PFSK-1 (cell line): Measurements from ENCODE around the gene CCDC85B.

Source experiments
- FOXP2 ChIP-seq: optimal IDR thresholded peaks from 2 replicates; pipeline ENCODE3; 2011; ENCODE audit warnings: borderline replicate concordance, control low read depth, inconsistent platforms; ENCODE audit not compliant: insufficient read depth; ENCODE audit errors: extremely low read length, extremely low read depth
- POLR2AphosphoS5 ChIP-seq: IDR thresholded peaks from 2 replicates; pipeline ENCODE4 v1.6.1; 2012; ENCODE audit warnings: low read depth, mild to moderate bottlenecking, control low read depth, low read length, moderate library complexity
- REST ChIP-seq, 2 experiments: IDR thresholded peaks; 2 replicates each; pipeline versions ENCODE4 v1.6.1 to v1.8.0; 2011 to 2012; ENCODE audit warnings: low read depth in 2 of 2, low read length in 2 of 2, control low read depth in 1 of 2, inconsistent platforms in 1 of 2, mild to moderate bottlenecking in 1 of 2, moderate library complexity in 1 of 2; ENCODE audit not compliant: insufficient read depth in 1 of 2
- SIN3A ChIP-seq: IDR thresholded peaks from 2 replicates; pipeline ENCODE4 v1.6.1; 2012; ENCODE audit warnings: mild to moderate bottlenecking, low read length, moderate library complexity, borderline replicate concordance; ENCODE audit not compliant: insufficient read depth
- TAF1 ChIP-seq: IDR thresholded peaks from 2 replicates; pipeline ENCODE4 v1.6.1; 2012; ENCODE audit warnings: low read length, control low read depth, borderline replicate concordance; ENCODE audit not compliant: insufficient read depth

DNA sequence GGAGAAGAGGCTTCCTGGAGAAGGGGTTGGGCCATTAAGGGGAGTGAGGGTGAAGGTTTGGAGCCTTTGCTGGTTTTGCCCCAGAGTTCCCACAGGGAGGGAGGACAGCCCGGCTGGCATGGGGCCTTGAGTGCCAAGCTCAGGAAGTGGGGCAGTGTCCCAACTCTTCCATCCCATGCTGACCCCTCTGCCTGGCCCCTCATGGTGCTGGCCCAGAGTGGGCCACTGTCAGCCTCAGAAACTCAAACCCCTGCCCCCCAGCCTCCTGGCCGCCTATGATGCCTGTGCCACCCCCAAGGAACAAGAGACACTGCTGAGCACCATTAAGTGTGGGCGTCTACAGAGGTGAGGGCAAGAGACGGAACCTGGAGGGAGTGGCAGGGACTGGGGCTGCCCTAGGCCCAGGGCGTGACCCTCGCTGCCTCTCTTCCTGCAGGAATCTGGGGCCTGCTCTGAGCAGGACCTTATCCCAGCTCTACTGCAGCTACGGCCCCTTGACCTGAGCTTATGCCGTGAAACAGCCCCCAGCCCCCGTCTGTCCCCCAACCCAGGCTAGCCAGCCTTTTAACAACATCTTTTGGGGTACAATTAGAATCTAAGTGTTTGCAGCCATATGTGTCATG, 24.8 kb upstream of the CCDC85B start:
- no peak for TF ChIP-seq SIN3A
- TF ChIP-seq REST (IDR thresholded peaks at IDR 0.05; ENCODE audit: insufficient read depth in 1 of 2, low read depth in 2 of 2, low read length in 2 of 2) = no peak
- TF ChIP-seq POLR2AphosphoS5 = no peak
- TF ChIP-seq TAF1 = no peak
- TF ChIP-seq FOXP2 = no peak
